H1 (cell line): Measurements from ENCODE around the gene NLN. TPM values are rescaled to one million over a fixed set of nuclear protein-coding genes. Genes with fewer than 3 reads are reported as not detected.

Experiments used
- CTCF ChIA-PET: fragments of 300-600 bp; sonication (Branson Sonifier 250); formaldehyde crosslinking; loops from one replicate; lab custom pipeline; 2021; ENCODE audit not compliant: partially characterized antibody; lab: Charles Lee
- POLR2A ChIA-PET: fragments of 300-600 bp; sonication (Branson Sonifier 250); formaldehyde crosslinking; loops from one replicate; lab custom pipeline; 2021; ENCODE audit warnings: inconsistent platforms; ENCODE audit not compliant: partially characterized antibody; lab: Charles Lee
- DNase-seq, 2 experiments: peaks; one replicate each; pipeline versions ENCODE4 v3.0.0 to v3.0.0-alpha.2; 2010 to 2022; ENCODE audit warnings: low spot score in 2 of 2, low read depth in 1 of 2, mixed read lengths in 1 of 2
- FAIRE-seq: peaks from 2 replicates; lab custom pipeline; 2011; peaks lifted over from hg19 to GRCh38; lab: Jason Lieb, UNC
- H2AFZ ChIP-seq: 2 replicates; pipeline ENCODE4 v1.8.1; 2012; ENCODE audit warnings: low read length, inconsistent platforms
- H2AK5ac ChIP-seq: 2 replicates; pipeline ENCODE4 v1.6.1; 2013; ENCODE audit warnings: low read depth, low read length
- H2BK120ac ChIP-seq: replicated peaks from 2 replicates; pipeline ENCODE3; 2013; ENCODE audit warnings: low read depth, low read length, inconsistent platforms
- H2BK12ac ChIP-seq: 2 replicates; pipeline ENCODE4 v1.6.1; 2013; ENCODE audit warnings: low read depth, low read length
- H2BK15ac ChIP-seq: 2 replicates; pipeline ENCODE4 v1.6.1; 2013; ENCODE audit warnings: low read length
- H2BK20ac ChIP-seq: 2 replicates; pipeline ENCODE4 v1.6.1; 2013; ENCODE audit warnings: low read length
- H2BK5ac ChIP-seq: 2 replicates; pipeline ENCODE4 v1.6.1; 2013; ENCODE audit warnings: low read depth, low read length
- H3K14ac ChIP-seq: 2 replicates; pipeline ENCODE4 v1.6.1; 2013; ENCODE audit warnings: inconsistent platforms; ENCODE audit not compliant: insufficient read length
- H3K18ac ChIP-seq: 2 replicates; pipeline ENCODE4 v1.6.1; 2013; ENCODE audit warnings: low read length; ENCODE audit errors: extremely low read depth
- H3K23ac ChIP-seq: 2 replicates; pipeline ENCODE4 v1.6.1; 2013; ENCODE audit warnings: inconsistent platforms; ENCODE audit not compliant: insufficient read length
- H3K23me2 ChIP-seq: 2 replicates; pipeline ENCODE4 v1.6.1; 2013; ENCODE audit warnings: low read depth, low read length
- H3K27ac ChIP-seq: 2 replicates; pipeline ENCODE4 v1.6.1; 2011; ENCODE audit warnings: low read depth, low read length, inconsistent platforms
- H3K27me3 ChIP-seq, 4 experiments: replicated peaks in 1 of 4; 1 replicate in 1 of 4; 2 replicates in 3 of 4; pipeline versions ENCODE4 v1.6.1 to v1.8.1; 2011 to 2013; ENCODE audit warnings: low read length in 3 of 4, mild to moderate bottlenecking in 3 of 4, inconsistent platforms in 2 of 4, mixed read lengths in 2 of 4, moderate library complexity in 1 of 4; ENCODE audit not compliant: control insufficient read depth in 3 of 4, insufficient read depth in 3 of 4; ENCODE audit errors: extremely low read depth in 1 of 4
- H3K36me3 ChIP-seq, 4 experiments: 2 replicates each; pipeline versions ENCODE4 v1.6.1 to v1.8.1; 2011 to 2013; ENCODE audit warnings: mild to moderate bottlenecking in 4 of 4, low read length in 3 of 4, moderate library complexity in 2 of 4, control low read depth in 1 of 4, inconsistent platforms in 1 of 4; ENCODE audit not compliant: insufficient read depth in 4 of 4, control insufficient read depth in 2 of 4
- H3K4ac ChIP-seq: replicated peaks from 2 replicates; pipeline ENCODE3; 2013; ENCODE audit warnings: low read length, low read depth, mixed read lengths, inconsistent platforms; ENCODE audit not compliant: insufficient read length
- H3K4me1 ChIP-seq, 4 experiments: replicated peaks in 1 of 4; 1 replicate in 1 of 4; 2 replicates in 3 of 4; pipeline versions ENCODE4 v1.6.1 to v1.8.1; 2011 to 2013; ENCODE audit warnings: low read length in 3 of 4, inconsistent platforms in 2 of 4, mixed read lengths in 1 of 4; ENCODE audit not compliant: insufficient read depth in 4 of 4, control insufficient read depth in 3 of 4
- H3K4me2 ChIP-seq, 2 experiments: 2 replicates each; pipeline versions ENCODE4 v1.6.1 to v1.8.1; 2011 to 2013; ENCODE audit warnings: low read depth in 2 of 2, low read length in 2 of 2, control low read depth in 1 of 2, inconsistent platforms in 1 of 2, mild to moderate bottlenecking in 1 of 2; ENCODE audit not compliant: insufficient read depth in 1 of 2
- H3K4me3 ChIP-seq, 4 experiments: fragments of 200-600, 300-600 bp in 1 of 4; sonication (generic), shearing (Covaris generic), sonication (Bioruptor Twin) in 1 of 4; 2 replicates each; pipeline versions ENCODE4 v1.5.1 to v1.8.1; 2011 to 2016; ENCODE audit warnings: low read length in 4 of 4, low read depth in 3 of 4, control low read depth in 2 of 4, inconsistent platforms in 2 of 4, mild to moderate bottlenecking in 2 of 4, mixed read lengths in 1 of 4, moderate library complexity in 1 of 4; ENCODE audit not compliant: insufficient read depth in 2 of 4; ENCODE audit errors: extremely low read depth in 1 of 4
- H3K56ac ChIP-seq: replicated peaks from 2 replicates; pipeline ENCODE3; 2013; ENCODE audit warnings: low read depth, mild to moderate bottlenecking, mixed read lengths, low read length, inconsistent platforms; ENCODE audit not compliant: insufficient read length
- H3K79me1 ChIP-seq: 2 replicates; pipeline ENCODE4 v1.6.1; 2013; ENCODE audit warnings: low read depth, low read length, control low read depth
- H3K79me2 ChIP-seq, 2 experiments: 2 replicates each; pipeline versions ENCODE4 v1.6.1 to v1.8.1; 2012 to 2013; ENCODE audit warnings: low read length in 2 of 2, mild to moderate bottlenecking in 2 of 2, inconsistent platforms in 1 of 2; ENCODE audit not compliant: insufficient read depth in 2 of 2, control insufficient read depth in 1 of 2
- H3K9ac ChIP-seq, 4 experiments: replicated peaks in 1 of 4; 1 replicate in 1 of 4; 2 replicates in 3 of 4; pipeline versions ENCODE4 v1.6.1 to v1.8.1; 2011 to 2013; ENCODE audit warnings: low read depth in 3 of 4, low read length in 3 of 4, control low read depth in 2 of 4, mild to moderate bottlenecking in 2 of 4, moderate library complexity in 2 of 4, inconsistent platforms in 1 of 4; ENCODE audit errors: extremely low read depth in 1 of 4
- H3K9me3 ChIP-seq, 2 experiments: 2 replicates each; pipeline versions ENCODE4 v1.6.1 to v1.8.1; 2012 to 2013; ENCODE audit warnings: mild to moderate bottlenecking in 2 of 2, moderate library complexity in 2 of 2, control low read depth in 1 of 2, inconsistent platforms in 1 of 2, low read depth in 1 of 2, low read length in 1 of 2, mixed read lengths in 1 of 2; ENCODE audit not compliant: insufficient read depth in 2 of 2
- H4K20me1 ChIP-seq, 2 experiments: replicated peaks in 1 of 2; 2 replicates each; pipeline versions ENCODE3 to v1.8.1; 2011 to 2013; ENCODE audit warnings: inconsistent platforms in 2 of 2, low read length in 2 of 2, mild to moderate bottlenecking in 1 of 2; ENCODE audit not compliant: insufficient read depth in 2 of 2, control insufficient read depth in 1 of 2
- H4K5ac ChIP-seq: 2 replicates; pipeline ENCODE4 v1.6.1; 2013; ENCODE audit warnings: low read length, low read depth, mixed read lengths, inconsistent platforms; ENCODE audit not compliant: insufficient read length
- H4K8ac ChIP-seq: 2 replicates; pipeline ENCODE4 v1.8.0; 2013; ENCODE audit warnings: mild to moderate bottlenecking, moderate library complexity, low read length, inconsistent platforms; ENCODE audit not compliant: insufficient read depth; ENCODE audit errors: extremely low read depth
- H4K91ac ChIP-seq: replicated peaks from 2 replicates; pipeline ENCODE3; 2013; ENCODE audit warnings: low read length, mixed read lengths, inconsistent platforms; ENCODE audit not compliant: insufficient read length
- EZH2 ChIP-seq: fragments of 200-600 bp; sonication (generic); IDR thresholded peaks from 2 replicates; pipeline ENCODE4 v1.7.1; 2012; ENCODE audit warnings: low read depth, mild to moderate bottlenecking, moderate library complexity, low read length, inconsistent platforms; ENCODE audit not compliant: severe bottlenecking
- FOSL1 ChIP-seq: IDR thresholded peaks from 2 replicates; pipeline ENCODE4 v1.6.1; 2011; ENCODE audit warnings: mild to moderate bottlenecking, low read depth, low read length, moderate library complexity; ENCODE audit not compliant: insufficient read depth
- GTF2F1 ChIP-seq: IDR thresholded peaks from 2 replicates; pipeline ENCODE4 v1.6.1; 2012; ENCODE audit warnings: low read depth, low read length, improper control_type of control experiment, borderline replicate concordance
- MAFK ChIP-seq: IDR thresholded peaks from 2 replicates; pipeline ENCODE4 v1.6.1; 2012; ENCODE audit warnings: low read depth, mild to moderate bottlenecking, improper control_type of control experiment, low read length
- NANOG ChIP-seq: IDR thresholded peaks from 2 replicates; pipeline ENCODE4 v1.6.1; 2011; ENCODE audit warnings: low read length, low read depth, mild to moderate bottlenecking, inconsistent platforms; ENCODE audit not compliant: insufficient read depth, poor library complexity, severe bottlenecking
- POLR2AphosphoS5 ChIP-seq: IDR thresholded peaks from 2 replicates; pipeline ENCODE4 v1.6.1; 2011; ENCODE audit warnings: low read depth, low read length
- SAP30 ChIP-seq: fragments of 300-600 bp; sonication (generic); IDR thresholded peaks from 2 replicates; pipeline ENCODE4 v1.7.1; 2012; ENCODE audit warnings: low read length, moderate library complexity, mild to moderate bottlenecking, inconsistent platforms; ENCODE audit not compliant: insufficient read depth, insufficient replicate concordance
- SIRT6 ChIP-seq: IDR thresholded peaks from one replicate; pipeline ENCODE4 v1.7.1; 2012; ENCODE audit warnings: low read length, inconsistent platforms
- SP2 ChIP-seq: IDR thresholded peaks from 2 replicates; pipeline ENCODE4 v1.6.1; 2012; ENCODE audit warnings: mild to moderate bottlenecking, low read length, inconsistent platforms
- TAF7 ChIP-seq: optimal IDR thresholded peaks from 2 replicates; pipeline ENCODE3; 2011; ENCODE audit warnings: low read depth, mild to moderate bottlenecking, inconsistent platforms, low read length, moderate library complexity, borderline replicate concordance
- TEAD4 ChIP-seq: IDR thresholded peaks from 2 replicates; pipeline ENCODE4 v1.6.1; 2012; ENCODE audit warnings: low read depth, low read length, inconsistent platforms, mixed read lengths
- WGBS, 2 experiments: shearing (Covaris generic) in 1 of 2; methylation state at CpG; one replicate each; pipeline versions ENCODE4 v1.1.6 to v1.1.7; 2013 to 2015; ENCODE audit warnings: low lambda C conversion rate in 2 of 2, mixed read lengths in 2 of 2, inconsistent platforms in 1 of 2, low coverage in 1 of 2, missing lambda C conversion rate in 1 of 2; ENCODE audit not compliant: insufficient replicate concordance in 2 of 2, insufficient coverage in 1 of 2, insufficient read length in 1 of 2; ENCODE audit errors: extremely low coverage in 1 of 2, missing lambda C conversion rate in 1 of 2; 5-methylcytosine and 5-hydroxymethylcytosine counted together
- polyA plus RNA-seq, 7 experiments: library from polyadenylated mRNA; depleted of rRNA in 3 of 7; stranded (reverse) in 5 of 7; unstranded in 2 of 7; fragments of >200 nt in 5 of 7; fragments of 200-250 nt in 2 of 7; gene quantifications; 1 replicate in 5 of 7; 2 replicates in 1 of 7; 4 replicates in 1 of 7; pipeline versions ENCODE4 v1.2.1 to v1.2.3, GENCODE V29; 2011 to 2013; ENCODE audit warnings: missing spikeins in 2 of 7, mixed read lengths in 2 of 7
- total RNA-seq: library from RNA; stranded (reverse); fragmentation: NEBNext Ultra II Directional; extraction: Animal tissue kit (Norgen Biotek cat#: 25700); gene quantifications from 2 replicates; pipeline ENCODE4 v1.2.1, GENCODE V29; 2021
- TF ChIP-seq, protein P1 (sequence below): IDR thresholded peaks from 2 replicates; pipeline ENCODE4 v1.6.1; 2011; ENCODE audit warnings: low read length, improper control_type of control experiment

NLN gene
- total and polyA plus RNA-seq, 2 of the 8 experiments (the other 6 are each of a cell fraction or from before 2014, with no cell fraction given): 46.7 to 192 TPM

DNA sequence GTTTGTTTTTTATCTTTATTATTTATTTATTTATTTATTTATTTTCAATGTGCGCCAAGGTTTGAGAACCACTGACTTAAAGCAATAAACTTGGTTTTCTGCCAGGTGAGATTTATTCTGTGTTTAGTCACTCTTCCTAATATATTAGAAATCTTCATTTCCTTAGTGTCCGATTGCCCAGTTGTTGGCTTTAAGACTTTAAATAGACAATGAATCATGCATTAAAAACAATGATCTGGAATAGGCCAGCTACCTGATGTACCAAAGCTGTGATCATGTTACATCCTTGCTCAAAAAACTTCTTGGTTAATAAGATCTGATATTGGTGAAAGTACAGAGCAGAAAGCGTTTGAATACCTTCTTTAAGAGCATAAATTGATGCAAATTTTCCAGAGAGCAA lies 152.2 kb downstream of the NLN start:
- H2AK5ac ChIP-seq: no peak overlapping the region
- H3K27ac ChIP-seq: no peak overlapping the region
- H2BK15ac ChIP-seq: no peak overlapping the region
- H2BK12ac ChIP-seq: no peak overlapping the region
- H4K5ac ChIP-seq: no peak overlapping the region
- no peak overlapping the region for H4K91ac ChIP-seq
- no peak overlapping the region for H2BK120ac ChIP-seq
- H3K23ac ChIP-seq: no peak overlapping the region
- TF ChIP-seq, protein P1, sequence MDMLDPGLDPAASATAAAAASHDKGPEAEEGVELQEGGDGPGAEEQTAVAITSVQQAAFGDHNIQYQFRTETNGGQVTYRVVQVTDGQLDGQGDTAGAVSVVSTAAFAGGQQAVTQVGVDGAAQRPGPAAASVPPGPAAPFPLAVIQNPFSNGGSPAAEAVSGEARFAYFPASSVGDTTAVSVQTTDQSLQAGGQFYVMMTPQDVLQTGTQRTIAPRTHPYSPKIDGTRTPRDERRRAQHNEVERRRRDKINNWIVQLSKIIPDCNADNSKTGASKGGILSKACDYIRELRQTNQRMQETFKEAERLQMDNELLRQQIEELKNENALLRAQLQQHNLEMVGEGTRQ: no peak
- TF ChIP-seq TAF7 (no peak), FOSL1 (no peak), TEAD4 (no peak), SP2 (no peak), MAFK (no peak), SIRT6 (no peak), GTF2F1 (no peak), SAP30 (no peak), NANOG (no peak), EZH2 (no peak), POLR2AphosphoS5 (no peak)
- TF ChIP-seq, all 59 proteins: peak for 0
- H3K4ac ChIP-seq: no peak overlapping the region
- no peaks in the 10 kb centered on the region for H3K9me3 ChIP-seq
- DNase-seq (no peak), FAIRE-seq (no peak)
- no peaks in the 10 kb centered on the region for H3K4me1 ChIP-seq
- no peak overlapping the region for H2BK5ac ChIP-seq
- no peak overlapping the region for H3K14ac ChIP-seq
- no peak overlapping the region for H2BK20ac ChIP-seq
- 88% methylated on average over 3 of the region's 3 CpGs; no CpG with 5 or more reads in 1 of the 2 experiments for WGBS, 2 experiments
- H3K56ac ChIP-seq: no peak overlapping the region
- no peaks in the 10 kb centered on the region for H3K36me3 ChIP-seq
- no peak overlapping the region for H2AFZ ChIP-seq
- H3K79me2 ChIP-seq: no peaks in the 10 kb centered on the region
- CTCF ChIA-PET: no interaction called here
- no peak overlapping the region for H3K4me3 ChIP-seq
- no peaks in the 10 kb centered on the region for H3K23me2 ChIP-seq
- no peak overlapping the region for H3K9ac ChIP-seq
- no peaks in the 10 kb centered on the region for H3K27me3 ChIP-seq
- POLR2A ChIA-PET: no interaction called here
- H4K20me1 ChIP-seq: no peaks in the 10 kb centered on the region
- H4K8ac ChIP-seq: no peak overlapping the region
- no peaks in the 10 kb centered on the region for H3K79me1 ChIP-seq
- no peak overlapping the region for H3K4me2 ChIP-seq
- H3K18ac ChIP-seq: no peak overlapping the region
